Endothelial cell of hepatic sinusoid (primary cell): ENCODE measurements around the gene SLC17A5.
"Not testable (repeated sequence)": the region's sequence is repeated elsewhere in the genome, so short reads cannot be mapped to it uniquely, and the experiment has no call there.

ENCODE experiments used
- in situ Hi-C: cut with HindIII; loops from 2 replicates; pipeline ENCODE4 v1.10.0; 2017; ENCODE audit warnings: low sequenced_read_pairs

SLC17A5 gene

DNA sequence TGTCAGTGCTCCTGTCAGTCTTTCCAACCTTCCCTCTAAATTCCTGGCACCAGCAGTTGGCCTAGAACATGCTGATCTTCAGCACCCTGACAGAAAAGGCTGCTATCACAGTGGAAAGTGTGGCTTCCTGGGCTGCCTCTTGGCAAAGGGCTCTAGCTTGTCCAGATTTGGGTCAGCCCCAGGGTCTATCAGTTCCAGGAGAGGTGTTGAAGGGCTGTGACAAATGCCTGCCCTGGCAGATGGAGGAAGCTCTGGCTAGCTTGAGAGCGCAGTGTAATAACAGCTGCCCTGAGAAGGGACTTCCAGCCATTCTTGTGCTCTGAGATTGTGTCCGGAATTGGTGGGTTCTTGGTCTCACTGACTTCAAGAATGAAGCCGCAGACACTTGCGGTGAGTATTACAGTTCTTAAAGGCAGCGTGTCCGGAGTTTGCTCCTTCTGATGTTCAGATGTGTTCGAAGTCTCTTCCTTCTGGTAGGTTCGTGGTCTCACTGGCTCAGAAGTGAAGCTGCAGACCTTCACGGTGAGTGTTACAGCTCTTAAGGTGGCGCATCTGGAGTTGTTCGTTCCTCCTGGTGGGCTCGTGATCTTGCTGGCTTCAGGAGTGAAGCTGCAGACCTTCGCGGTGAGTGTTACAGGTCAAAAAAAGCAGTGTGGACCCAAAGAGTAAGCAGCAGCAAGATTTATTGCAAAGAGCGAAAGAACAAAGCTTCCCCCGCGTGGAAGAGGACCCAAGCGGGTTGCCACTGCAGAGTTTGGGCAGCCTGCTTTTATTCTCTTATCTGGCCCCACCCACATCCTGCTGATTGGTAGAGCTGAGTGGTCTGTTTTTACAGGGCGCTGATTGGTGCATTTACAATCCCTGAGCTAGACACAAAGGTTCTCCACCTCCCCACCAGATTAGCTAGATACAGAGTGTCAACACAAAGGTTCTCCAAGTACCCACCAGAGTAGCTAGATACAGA, 82.3 kb downstream of the SLC17A5 start:
- in situ Hi-C loops: not testable (repeated sequence)

DNA sequence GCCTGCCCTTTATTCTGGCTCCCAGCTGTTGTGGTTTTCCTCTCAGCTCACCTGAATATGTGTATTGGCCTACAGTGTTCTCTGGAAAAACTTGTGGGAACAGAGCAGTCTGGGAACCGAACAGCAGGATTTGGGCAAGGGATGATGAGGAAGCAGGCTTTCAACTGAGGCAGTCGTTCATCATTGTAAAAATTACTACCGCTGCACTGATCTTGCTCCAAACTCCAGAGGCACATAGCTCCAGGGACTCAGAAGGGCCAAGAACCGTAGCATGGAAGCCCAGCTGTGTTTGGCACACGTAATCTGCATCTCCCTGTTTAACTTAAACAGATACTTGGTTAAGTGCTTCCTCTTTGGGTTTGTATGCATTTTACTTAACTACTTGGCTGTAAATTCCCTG, 84.7 kb downstream of the SLC17A5 start:
- in situ Hi-C loops: loop anchor here (5.0 kb wide), 1 partner anchor 52 kb away; no protein-coding TSS in a partner anchor

DNA sequence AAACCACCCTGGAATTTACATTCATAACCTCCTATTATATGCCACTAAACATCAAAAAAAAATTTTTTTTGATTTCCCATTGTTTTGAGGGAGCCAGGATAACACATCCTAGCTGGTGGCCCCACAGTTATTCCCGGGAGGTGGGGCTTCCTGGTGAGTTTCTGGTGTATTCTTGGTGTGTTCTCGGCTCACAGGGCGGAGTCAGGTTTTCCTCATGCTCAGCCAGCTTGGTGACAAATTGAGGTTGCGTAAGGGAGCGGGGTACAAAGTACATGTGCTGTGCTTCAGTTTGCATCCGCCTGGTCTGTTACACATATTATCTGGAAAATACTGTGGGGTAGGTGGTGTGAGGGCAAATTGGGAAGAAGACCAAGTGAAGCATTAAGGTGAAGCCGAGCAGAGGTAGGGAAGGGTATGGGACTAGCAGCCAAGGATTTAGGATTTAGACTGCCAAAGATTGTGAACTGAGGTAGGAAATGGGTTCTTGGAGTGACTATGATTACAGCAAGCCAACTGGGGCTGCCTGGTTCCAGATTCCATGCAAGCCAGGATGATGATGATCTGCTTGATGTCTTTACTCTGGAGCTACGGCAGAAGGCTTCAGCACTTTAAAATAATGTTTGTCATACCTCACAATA, 86.7 kb downstream of the SLC17A5 start:
- in situ Hi-C loops: loop anchor here (5.0 kb wide), 1 partner anchor 50 kb away; no protein-coding TSS in a partner anchor

DNA sequence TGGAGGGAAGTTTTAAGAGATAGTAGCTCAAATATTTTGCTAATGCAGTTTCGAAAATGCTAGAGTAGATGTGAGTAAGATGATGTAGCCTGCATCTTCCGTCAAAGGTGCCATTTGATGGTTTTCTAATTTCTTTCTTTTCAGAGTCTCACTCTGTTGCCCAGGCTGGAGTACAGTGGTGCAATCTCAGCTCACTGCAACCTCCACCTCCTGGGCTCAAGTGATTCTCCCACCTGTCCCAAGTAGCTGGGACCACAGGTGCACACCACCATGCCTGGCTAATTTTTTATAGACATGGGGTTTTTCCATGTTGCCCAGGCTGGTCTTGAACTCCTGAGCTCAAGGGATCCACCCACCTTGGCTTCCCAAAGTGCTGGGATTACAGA, 87.3 kb downstream of the SLC17A5 start:
- in situ Hi-C loops: loop anchor here (5.0 kb wide), 1 partner anchor 49 kb away; no protein-coding TSS in a partner anchor

DNA sequence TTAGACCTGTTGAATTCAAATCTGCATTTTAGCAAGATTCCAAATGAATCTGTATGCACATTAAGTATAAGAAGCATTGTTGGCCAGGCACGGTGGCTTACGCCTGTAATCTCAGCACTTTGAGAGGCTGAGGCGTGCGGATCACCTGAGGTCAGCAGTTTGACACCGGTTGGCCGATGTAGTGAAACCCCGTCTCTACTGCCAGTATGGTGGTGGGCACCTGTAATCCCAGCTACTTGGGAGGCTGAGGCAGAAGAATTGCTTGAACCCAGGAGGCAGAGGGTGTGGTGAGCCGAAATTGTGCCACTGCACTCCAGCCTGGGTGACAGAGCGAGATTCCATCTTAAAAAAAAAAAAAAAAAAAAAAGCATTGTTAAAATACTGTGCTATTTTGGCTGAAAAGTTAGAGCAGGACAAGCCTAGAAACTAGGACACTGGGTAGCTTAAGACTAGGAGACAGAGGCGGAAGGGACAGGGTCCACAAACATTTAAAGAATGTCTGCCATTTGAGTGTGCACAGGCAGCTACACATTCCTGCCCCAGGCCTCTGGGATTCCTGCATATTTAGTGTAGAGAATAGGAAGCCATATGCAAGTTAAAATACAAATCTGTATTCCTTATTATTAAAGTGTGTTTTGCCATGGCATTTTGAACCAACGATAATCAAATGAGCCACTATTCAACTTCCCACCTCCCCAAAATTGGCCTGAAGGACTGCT, 87.9 kb downstream of the SLC17A5 start:
- in situ Hi-C loops: loop anchor here (5.0 kb wide), 1 partner anchor 49 kb away; no protein-coding TSS in a partner anchor

DNA sequence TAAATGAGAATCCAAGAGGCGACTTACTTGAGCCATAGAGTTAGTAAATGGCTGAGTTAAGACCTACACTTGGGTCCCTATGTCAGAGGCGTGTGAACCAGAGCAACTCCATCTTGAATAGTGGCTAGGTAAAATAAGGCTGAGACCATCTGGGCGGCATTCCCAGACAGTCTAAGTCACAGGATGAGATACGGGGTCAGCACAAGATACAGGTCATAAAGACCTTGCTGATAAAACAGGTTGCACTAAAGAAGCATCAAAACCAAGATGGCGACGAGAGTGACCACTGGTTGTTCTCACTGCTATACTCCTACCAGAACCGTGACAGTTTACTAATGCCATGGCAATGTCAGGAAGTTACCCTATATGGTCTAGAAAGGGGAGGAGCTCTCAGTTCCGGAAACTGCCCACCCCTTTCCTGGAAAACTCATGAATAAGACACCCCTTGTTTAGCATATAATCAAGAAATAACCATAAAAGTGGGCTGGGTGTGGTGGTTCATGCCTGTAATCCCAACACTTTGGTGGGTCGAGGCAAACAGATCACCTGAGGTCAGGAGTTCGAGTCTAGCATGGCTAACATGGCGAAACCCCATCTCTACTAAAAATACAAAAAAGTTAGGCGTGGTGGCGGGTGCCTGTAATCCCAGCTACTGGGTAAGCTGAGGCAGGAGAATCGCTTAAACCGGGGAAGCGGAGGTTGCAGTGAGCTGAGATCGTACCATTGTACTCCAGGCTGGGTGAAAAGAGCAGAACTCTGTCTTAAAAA, 89.0 kb downstream of the SLC17A5 start:
- in situ Hi-C loops: loop anchor here (5.0 kb wide), 1 partner anchor 47 kb away; no protein-coding TSS in a partner anchor

DNA sequence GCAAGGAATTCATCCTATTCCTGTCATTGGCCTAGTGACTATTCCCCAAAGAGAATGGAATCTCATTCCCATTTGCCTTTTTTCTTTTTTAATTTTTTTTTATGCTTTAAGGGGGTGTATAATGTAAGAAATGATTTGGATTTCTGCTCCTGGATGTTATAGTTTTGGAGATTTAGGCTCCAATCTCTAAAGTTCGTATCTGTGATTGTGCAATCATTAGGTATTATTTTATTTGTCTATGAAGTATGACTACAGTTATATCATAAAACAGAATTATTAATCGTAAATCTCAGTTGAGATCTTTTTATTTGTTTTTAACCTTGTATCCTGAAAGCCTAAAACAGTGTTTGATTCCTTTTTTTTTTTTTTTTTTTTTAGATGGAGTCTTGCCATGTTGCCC, 91.2 kb downstream of the SLC17A5 start:
- in situ Hi-C loops: no loop called here

DNA sequence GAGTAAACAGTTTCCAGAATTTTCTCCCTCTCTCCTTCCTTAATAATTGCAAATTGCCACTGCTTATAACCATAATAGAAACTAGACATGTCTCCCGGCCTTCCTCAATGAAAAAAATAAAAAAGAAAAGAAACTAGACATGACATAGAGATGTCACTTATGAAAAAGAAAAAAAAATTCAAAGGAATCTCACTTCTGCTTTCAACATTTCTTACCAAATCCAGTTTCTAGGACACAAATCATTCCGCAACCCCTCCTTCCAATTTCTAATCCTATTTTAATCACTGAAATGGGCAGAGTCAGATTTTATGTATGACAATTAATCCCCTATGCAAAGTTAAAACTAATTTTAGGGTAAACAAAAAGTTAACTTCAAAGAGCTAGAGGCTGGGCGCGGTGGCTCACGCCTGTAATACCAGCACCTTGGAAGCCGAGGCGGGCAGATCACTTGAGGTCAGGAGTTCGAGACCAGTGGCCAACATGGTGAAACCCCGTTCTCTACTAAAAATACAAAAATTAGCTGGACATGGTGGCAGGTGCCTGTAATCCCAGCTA, 92.9 kb downstream of the SLC17A5 start:
- in situ Hi-C loops: no loop called here

DNA sequence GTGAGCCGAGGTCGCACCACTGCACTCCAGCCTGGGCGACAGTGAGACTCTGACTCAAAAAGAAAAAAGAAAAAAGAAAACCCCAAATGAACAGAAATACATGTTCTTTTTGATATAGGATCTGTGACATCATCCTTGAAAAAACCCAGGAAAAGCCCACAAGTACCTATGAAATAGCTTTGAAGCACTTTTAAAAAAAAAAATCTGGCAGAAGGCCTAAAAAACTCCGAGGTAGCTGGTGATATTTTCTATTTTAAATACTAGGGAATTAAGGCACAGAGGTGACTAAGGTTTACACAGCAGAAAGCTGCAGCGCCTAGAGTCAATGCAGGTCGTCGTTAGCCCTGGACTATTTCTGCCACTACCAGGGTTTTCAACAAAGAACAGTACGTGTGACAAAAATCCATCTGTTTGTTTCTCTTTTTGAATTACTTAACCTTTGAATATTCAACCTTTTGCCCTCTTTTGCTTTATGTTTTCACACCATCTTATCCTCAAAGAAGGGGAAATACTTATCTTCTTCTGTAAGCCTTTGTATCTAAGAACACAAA, 93.5 kb downstream of the SLC17A5 start:
- in situ Hi-C loops: no loop called here

DNA sequence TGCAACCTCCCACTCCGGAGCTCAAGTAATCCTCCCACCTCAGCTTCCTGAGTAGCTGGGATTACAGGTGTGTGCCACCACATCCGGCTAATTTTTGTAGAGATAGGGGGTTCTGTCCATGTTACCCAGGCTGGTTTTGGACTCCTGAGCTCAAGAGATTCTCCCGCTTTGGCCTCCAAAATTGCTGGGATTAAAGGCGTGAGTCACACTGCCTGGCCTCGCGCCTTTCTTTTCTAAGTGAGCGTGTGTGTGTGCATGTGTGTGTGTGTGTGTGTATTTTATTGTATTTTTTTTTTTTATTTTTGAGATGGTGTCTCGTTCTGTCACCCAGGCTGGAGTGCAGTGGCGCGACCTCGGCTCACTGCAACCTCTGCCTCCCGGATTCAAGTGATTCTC, 94.4 kb downstream of the SLC17A5 start:
- in situ Hi-C loops: not testable (repeated sequence)

DNA sequence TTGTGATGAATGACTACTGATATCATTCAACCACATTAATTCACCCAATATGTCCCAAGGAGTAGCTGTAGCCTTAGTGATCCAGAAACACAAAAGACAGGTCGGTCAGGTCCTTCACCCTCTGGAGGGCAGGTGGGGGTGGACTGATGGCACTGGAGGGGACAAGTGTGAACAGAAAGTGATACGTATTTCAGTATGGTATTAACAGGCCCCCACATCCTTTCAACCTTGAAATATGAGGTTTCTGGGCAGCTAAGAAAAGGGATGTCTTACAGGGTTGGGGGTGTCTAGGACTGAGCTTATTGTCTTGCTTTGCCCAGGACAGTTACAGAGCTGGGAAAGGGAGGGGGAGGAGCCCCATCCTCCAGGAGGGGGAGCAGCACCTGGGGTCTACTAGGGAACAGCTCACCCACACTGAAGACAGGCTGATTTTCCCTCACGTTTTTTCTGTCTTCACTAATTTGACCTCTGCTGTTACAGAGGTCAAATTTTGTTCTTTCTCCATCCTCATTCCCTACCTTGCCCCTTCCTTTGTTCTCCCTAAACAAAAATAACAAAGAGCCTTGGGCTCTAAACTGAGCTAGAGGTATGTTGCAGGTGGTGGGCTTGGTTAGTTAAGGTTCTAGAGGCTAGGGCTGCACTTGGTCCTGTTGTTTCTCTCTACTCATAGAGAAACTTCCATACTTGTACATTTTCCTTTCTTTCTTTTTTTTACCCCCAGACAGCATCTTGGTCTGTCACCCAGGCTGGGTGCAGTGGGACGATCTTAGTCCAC, 95.0 kb downstream of the SLC17A5 start:
- in situ Hi-C loops: no loop called here

DNA sequence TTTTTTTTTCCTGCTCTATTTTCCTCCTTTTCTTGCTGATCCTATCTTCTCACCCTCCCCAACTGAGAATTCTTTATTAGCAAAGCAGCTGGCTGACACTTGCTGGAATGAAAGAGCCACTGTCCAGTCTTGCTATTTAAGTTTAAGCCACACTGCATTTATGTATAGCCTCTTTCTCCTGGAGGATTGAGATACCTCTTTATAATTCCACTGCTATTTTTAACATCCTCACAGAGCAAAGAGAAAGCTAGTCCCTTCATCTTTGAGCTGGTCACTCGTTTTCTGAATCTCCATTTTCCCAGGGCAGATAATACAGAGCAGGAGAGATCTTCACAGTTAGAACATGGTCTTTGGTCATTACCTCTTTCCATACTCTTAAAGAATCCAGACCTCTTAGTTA, 97.0 kb downstream of the SLC17A5 start:
- in situ Hi-C loops: no loop called here

DNA sequence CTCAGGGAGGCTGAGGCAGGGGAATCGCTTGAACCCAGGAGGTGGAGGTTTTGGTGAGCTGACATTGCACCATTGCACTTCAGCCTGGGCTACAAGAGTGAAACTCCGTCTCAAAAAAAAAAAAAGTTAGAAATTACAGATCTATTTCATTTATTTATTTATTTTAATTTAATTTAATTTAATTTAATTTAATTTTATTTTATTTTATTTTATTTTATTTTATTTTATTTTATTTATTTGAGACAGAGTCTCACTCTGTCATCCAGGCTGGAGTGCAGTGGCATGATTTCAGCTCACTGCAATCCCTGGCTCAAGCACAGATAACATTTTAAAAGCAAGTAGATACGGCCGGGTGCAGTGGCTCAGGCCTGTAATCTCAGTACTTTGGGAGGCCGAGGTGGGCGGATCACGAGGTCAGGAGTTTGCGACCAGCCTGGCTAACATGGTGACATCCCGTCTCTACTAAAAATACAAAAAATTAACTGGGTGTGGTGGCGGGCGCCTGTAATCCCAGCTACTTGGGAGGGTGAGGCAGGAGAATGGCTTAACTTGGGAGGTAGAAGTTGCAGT, 98.3 kb downstream of the SLC17A5 start:
- in situ Hi-C loops: not testable (repeated sequence)

DNA sequence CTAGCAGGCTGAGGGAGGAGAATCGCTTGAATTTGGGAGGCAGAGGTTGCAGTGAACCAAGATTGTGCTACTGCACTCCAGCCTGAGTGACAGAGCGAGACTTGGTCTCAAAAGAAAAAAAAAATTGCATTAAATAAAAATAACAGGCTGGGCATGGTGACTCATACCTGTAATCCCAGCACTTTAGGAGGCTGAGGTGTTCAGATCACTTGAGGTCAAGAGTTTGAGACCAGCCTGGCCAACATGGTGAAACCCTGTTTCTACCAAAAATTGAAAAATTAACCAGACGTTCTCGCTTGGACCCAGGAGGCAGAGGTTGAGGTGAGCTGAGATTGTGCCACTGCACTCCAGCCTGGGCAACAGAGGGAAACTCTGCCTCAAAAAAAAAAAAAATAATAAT, 102.7 kb downstream of the SLC17A5 start:
- in situ Hi-C loops: not testable (repeated sequence)

DNA sequence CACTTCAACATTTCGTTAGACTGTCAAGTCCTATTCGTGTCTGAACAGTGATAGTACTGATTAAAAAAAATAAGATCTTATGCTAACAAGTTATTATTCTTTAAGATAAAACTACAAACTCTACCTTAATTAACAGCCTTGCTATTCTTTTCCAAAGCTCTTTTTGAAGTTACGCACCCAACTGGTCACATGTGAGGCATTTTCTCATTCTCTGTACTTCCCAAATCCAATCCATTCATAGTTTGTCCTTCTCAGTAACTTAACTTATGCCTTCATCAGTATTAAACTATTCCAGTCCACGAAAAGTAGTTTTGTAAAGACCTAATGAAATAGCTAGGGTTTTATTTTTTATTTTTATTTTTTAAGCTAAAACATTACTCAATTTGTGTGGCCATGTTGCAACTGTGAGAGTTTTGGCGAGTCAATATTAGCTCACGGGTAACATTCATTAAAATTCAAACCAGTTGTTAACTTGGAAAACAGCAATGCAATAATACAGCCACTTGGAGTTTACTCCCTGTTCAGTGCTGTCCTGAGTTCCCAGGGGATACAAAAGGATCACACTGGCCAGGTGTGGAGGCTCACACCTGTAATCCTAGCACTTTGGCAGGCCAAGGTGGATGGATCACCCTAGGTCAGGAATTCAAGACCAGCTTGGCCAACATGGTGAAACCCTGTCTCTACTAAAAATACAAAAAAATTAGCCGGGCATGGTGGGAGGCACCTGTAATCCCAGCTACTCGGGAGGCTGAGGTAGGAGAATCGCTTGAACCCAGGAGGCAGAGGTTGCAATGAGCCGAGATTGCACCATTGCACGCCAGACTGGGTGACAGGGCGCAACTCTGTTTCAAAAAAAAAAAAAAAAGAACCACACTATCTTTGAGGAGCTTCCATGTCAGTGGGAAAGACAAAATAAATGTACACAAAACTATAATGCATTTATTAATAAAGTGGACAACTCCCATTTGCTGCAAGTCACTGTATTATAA, 105.0 kb downstream of the SLC17A5 start:
- in situ Hi-C loops: no loop called here

DNA sequence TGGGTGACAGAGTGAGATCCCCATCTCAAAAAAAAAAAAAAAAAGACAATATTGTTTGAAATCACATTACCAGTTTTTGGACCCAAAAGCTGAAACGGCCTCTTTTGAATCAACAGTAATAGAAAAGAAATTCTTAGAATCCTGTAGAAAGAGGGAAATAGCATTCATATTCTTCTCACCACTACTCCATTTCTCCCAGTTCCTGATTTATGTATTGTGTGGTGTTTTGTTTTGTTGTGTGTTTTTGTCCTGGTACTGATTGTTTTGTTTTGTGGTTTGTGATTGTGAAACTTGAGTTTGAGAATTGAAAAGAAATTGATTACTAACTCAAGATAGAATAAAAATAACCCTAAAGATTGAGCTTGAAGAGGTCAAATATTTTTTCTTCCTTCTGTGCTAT, 106.8 kb downstream of the SLC17A5 start:
- in situ Hi-C loops: no loop called here
